ENCODE results near the gene RPL12.

The RPL12 gene

DNA sequence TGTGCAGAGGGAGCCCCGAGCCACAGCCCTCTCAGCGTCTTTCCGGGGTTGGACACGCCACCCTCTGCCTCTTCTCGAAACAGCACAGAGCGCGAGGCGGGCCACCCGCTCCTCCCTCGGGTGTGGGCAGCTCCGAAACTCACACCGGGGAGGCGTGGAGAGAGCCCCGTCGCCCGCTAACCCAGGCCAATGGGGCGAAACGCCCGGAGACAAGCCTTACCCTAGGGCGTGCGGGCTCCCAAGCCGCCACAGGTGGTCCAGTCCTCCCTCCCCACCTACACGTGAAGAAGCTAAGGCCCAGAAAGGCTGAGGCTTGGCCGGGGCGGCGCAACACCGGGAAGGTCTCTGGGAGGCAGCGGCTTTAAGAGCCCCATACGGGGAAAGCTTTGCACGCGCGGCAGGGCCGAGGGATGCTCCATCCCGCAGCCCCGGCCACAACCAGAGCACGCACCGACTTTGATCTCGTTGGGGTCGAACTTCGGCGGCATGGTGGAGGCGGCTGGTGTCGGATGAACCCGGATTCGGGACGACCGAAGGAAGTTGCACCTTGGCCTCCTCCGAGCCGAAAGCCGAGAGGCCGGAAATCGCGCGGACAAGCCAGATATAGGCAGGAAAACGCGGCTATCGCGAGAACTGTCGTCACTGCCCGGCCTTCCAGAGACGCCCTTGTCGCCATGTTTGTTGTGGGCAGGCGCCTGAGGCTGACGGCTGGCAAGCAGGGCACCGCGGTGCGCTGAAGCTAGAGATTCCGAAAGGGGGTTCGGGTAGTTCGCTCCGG, at the start of gene RPL12, which contains the start of gene LRSAM1:
TSS of gene RPL12 (minus strand) at position 577 of the 778 bp plus-strand sequence. CDS start at position 488, 89 bp downstream.
TSS of gene LRSAM1 (plus strand) at position 681 of the 778 bp plus-strand sequence. CDS start 3,018 bp downstream, outside the sequence.
- H3K9ac ChIP-seq (ENCODE audit: low read depth, low read length), result peak within 1 kb of the TSS; percentile 99
- H3K36me3 ChIP-seq (ENCODE audit: control insufficient read depth, insufficient read depth, low read length), result peaks cover 57% of the 10 kb centered on the region
- peak within 1 kb of the TSS; percentile 97 for H3K27ac ChIP-seq (ENCODE audit: low read depth, low read length)
- no peaks in the 10 kb centered on the region for H3K9me3 ChIP-seq (ENCODE audit: control insufficient read depth, insufficient read depth, low read length)
- no peaks in the 10 kb centered on the region for H3K27me3 ChIP-seq (ENCODE audit: control insufficient read depth, insufficient read depth, low read length)
- peak within 1 kb of the TSS; percentile 96 for H3K4me3 ChIP-seq (ENCODE audit: low read depth, low read length)
- peaks cover 11% of the 10 kb centered on the region for H3K4me1 ChIP-seq (ENCODE audit: control insufficient read depth, insufficient read depth, low read length)

DNA sequence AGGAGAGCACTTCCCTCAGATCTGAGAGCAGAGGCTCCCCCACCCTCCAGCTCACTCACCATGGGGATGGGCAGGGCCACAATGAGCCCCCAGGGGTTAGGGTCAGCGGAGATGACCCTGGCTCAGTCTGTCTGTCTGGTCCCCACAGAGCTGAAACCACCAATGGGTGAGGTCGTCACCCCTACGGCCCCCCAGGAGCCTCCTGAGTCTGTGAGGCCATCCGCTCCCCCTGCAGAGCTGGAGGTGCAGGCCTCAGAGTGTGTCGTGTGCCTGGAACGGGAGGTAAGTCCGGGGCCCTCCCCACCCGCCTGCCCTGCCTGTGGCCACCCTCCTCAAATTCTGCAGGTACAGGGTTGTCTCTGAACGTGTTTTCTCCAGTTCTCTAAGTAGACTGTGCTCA, 49.7 kb upstream of the RPL12 start:
- H3K36me3 ChIP-seq (ENCODE audit: control insufficient read depth, insufficient read depth, low read length), result peaks cover 18% of the 10 kb centered on the region
- H3K27ac ChIP-seq (ENCODE audit: low read depth, low read length), result no peak overlapping the region
- H3K27me3 ChIP-seq (ENCODE audit: control insufficient read depth, insufficient read depth, low read length), result no peaks in the 10 kb centered on the region
- no peak overlapping the region for H3K4me3 ChIP-seq (ENCODE audit: low read depth, low read length)
- no peaks in the 10 kb centered on the region for H3K4me1 ChIP-seq (ENCODE audit: control insufficient read depth, insufficient read depth, low read length)
- H3K9ac ChIP-seq (ENCODE audit: low read depth, low read length), result no peak overlapping the region
- no peaks in the 10 kb centered on the region for H3K9me3 ChIP-seq (ENCODE audit: control insufficient read depth, insufficient read depth, low read length)

DNA sequence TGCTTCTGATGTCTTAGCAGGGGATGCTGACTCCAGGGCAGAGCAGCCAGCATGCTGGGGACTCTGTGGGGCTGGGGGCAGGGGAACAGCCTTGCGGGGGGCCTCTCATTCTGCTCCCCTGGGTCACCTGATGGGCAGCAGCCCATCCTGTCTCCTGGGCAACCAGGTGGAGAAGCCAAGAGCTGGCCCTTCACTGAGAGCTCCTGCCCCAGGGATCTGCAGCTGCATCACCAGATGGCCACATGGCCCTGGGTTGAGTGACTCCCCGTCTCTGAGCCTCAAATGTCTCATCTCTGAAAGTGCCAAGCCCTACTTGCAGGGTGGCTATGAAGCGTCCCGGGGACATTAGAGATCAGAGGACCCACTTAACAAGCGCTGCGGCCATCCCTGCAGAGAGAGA, 49.2 kb upstream of the RPL12 start:
- H3K9ac ChIP-seq (ENCODE audit: low read depth, low read length), result no peak overlapping the region
- H3K36me3 ChIP-seq (ENCODE audit: control insufficient read depth, insufficient read depth, low read length), result peaks cover 23% of the 10 kb centered on the region
- H3K9me3 ChIP-seq (ENCODE audit: control insufficient read depth, insufficient read depth, low read length), result no peaks in the 10 kb centered on the region
- H3K27me3 ChIP-seq (ENCODE audit: control insufficient read depth, insufficient read depth, low read length), result no peaks in the 10 kb centered on the region
- no peaks in the 10 kb centered on the region for H3K4me1 ChIP-seq (ENCODE audit: control insufficient read depth, insufficient read depth, low read length)
- no peak overlapping the region for H3K4me3 ChIP-seq (ENCODE audit: low read depth, low read length)
- H3K27ac ChIP-seq (ENCODE audit: low read depth, low read length), result no peak overlapping the region

DNA sequence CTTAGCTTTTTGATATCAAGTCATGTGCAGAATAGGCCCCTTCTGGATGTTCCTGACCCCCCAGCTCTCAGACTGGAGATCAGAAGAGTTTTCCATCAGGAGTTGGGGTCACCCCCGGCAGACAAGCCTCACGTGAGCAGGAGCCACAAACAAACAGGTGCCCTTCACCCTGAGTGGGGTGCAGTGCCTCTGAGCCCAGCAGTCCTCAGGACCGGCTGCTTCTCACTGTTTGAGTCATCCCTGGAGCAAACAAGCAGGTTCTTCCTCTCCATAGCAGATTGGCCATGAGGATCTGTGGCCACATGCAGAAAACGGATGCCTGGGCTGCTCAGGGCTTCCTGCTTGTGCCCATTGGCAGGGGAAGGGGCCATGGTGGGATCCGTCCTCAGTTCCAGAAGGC, 47.1 kb upstream of the RPL12 start:
- Histone ChIP-seq H3K9me3 (ENCODE audit: control insufficient read depth, insufficient read depth, low read length) (no peaks in the 10 kb centered on the region), H3K9ac (ENCODE audit: low read depth, low read length) (no peak overlapping the region), H3K4me3 (ENCODE audit: low read depth, low read length) (no peak overlapping the region), H3K36me3 (ENCODE audit: control insufficient read depth, insufficient read depth, low read length) (peaks cover 36% of the 10 kb centered on the region), H3K4me1 (ENCODE audit: control insufficient read depth, insufficient read depth, low read length) (no peaks in the 10 kb centered on the region), H3K27me3 (ENCODE audit: control insufficient read depth, insufficient read depth, low read length) (no peaks in the 10 kb centered on the region), H3K27ac (ENCODE audit: low read depth, low read length) (no peak overlapping the region)

DNA sequence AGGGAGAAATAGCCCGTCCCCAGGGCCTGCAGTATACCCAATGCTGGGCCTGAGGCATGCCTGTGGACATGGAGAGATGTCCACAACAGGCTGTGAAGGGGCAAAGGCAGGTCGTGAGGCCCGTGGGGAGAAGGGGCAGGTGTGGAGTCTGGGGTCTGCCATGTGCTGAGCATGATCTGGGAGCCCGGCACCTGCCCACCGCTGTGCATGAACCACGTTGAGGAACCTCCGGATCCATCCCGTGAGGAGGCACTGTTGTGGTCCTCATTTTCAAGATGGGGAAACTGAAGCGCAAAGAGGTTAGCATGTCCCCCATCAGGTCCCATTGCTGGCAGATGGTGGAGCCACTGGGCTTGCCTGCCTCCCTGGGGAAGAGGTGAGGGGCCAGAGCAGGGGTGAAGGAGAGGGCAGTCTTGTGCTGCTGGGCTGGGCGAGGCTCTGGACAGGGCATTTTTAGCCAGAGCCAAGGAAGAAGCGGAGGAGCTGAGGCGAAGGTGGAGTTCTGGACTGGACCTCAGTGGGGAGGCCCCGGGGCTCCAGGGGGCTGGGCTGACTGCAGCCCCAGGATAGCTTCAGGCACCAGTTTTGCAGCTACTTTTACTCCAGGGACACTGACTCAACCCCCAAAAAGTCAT, 46.6 kb upstream of the RPL12 start:
- no peaks in the 10 kb centered on the region for H3K4me1 ChIP-seq (ENCODE audit: control insufficient read depth, insufficient read depth, low read length)
- H3K9ac ChIP-seq (ENCODE audit: low read depth, low read length), result no peak overlapping the region
- no peaks in the 10 kb centered on the region for H3K27me3 ChIP-seq (ENCODE audit: control insufficient read depth, insufficient read depth, low read length)
- H3K27ac ChIP-seq (ENCODE audit: low read depth, low read length), result no peak overlapping the region
- H3K36me3 ChIP-seq (ENCODE audit: control insufficient read depth, insufficient read depth, low read length), result peaks cover 37% of the 10 kb centered on the region
- H3K9me3 ChIP-seq (ENCODE audit: control insufficient read depth, insufficient read depth, low read length), result no peaks in the 10 kb centered on the region
- no peak overlapping the region for H3K4me3 ChIP-seq (ENCODE audit: low read depth, low read length)

DNA sequence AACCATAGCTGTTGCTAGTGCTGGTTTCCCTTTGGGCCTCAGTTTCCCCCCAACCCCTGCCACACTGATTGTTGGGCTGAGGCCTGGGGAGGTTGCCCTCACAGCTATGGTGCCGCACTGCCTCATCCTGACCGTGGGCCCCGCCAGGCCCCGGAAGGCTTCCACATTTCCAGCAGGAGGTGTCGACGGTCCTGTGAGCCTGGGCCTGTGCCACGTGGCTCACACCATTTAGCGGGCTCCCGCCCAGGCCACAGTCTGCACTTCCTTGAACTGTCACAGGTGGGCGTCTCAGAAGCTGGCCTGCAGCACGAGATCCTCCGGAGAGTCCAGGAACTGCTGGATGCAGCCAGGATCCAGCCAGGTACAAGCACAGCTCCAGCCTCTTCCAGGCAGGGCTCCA, 45.8 kb upstream of the RPL12 start:
- no peak overlapping the region for H3K27ac ChIP-seq (ENCODE audit: low read depth, low read length)
- H3K4me1 ChIP-seq (ENCODE audit: control insufficient read depth, insufficient read depth, low read length), result no peaks in the 10 kb centered on the region
- H3K27me3 ChIP-seq (ENCODE audit: control insufficient read depth, insufficient read depth, low read length), result no peaks in the 10 kb centered on the region
- H3K9ac ChIP-seq (ENCODE audit: low read depth, low read length), result no peak overlapping the region
- no peaks in the 10 kb centered on the region for H3K9me3 ChIP-seq (ENCODE audit: control insufficient read depth, insufficient read depth, low read length)
- peaks cover 42% of the 10 kb centered on the region for H3K36me3 ChIP-seq (ENCODE audit: control insufficient read depth, insufficient read depth, low read length)
- H3K4me3 ChIP-seq (ENCODE audit: low read depth, low read length), result no peak overlapping the region

DNA sequence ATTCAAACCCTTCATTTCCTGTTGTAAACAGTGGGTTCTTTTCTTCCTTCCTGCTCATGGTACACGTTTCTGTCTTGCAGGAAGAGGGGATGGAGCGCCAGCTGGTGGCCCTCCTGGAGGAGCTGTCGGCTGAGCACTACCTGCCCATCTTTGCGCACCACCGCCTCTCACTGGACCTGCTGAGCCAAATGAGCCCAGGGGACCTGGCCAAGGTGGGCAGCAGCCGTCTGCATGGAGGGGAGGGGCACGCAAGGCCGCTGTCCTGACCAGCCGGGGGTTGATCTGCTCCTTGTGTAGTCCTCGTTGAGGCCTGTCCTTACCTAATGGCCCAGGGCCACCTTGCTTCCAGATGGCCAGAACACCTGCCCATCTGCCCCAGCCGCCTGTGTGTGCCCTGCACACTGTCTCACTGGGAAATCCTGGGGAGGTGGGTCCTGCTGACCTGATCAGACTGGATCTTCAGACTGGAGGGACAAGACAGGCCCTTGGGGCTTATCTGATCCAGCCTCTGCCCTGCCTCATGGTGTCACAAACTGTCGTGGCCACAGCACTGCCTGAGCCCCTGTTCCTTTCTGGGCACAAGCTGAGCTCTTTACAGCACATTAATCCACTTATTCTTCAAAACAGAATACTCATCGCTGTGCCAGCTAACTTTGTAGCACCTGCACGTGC, 44.8 kb upstream of the RPL12 start:
- no peaks in the 10 kb centered on the region for H3K9me3 ChIP-seq (ENCODE audit: control insufficient read depth, insufficient read depth, low read length)
- H3K27me3 ChIP-seq (ENCODE audit: control insufficient read depth, insufficient read depth, low read length), result no peaks in the 10 kb centered on the region
- no peaks in the 10 kb centered on the region for H3K4me1 ChIP-seq (ENCODE audit: control insufficient read depth, insufficient read depth, low read length)
- H3K4me3 ChIP-seq (ENCODE audit: low read depth, low read length), result no peak overlapping the region
- peaks cover 50% of the 10 kb centered on the region for H3K36me3 ChIP-seq (ENCODE audit: control insufficient read depth, insufficient read depth, low read length)
- no peak overlapping the region for H3K27ac ChIP-seq (ENCODE audit: low read depth, low read length)
- H3K9ac ChIP-seq (ENCODE audit: low read depth, low read length), result no peak overlapping the region

DNA sequence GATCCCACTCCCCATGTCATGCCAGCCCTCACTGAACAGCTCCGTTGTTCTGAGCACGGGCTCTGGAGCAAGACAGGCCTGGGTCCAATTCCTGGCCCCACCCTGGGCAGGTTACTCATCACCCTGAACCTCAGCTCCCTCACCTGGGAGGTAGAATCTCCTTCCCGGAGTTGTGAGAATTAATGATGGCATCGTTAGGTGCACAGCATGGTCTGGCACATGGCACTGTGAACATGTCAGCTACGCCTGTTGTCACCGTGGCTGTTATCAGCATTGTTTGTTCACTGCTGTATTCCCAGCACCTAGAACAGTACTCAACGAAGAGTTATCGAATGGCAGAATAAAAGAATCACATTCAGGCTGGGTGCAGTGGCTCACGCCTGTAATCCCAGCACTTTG, 43.1 kb upstream of the RPL12 start:
- Histone ChIP-seq H3K27ac (ENCODE audit: low read depth, low read length) (no peak overlapping the region), H3K9me3 (ENCODE audit: control insufficient read depth, insufficient read depth, low read length) (no peaks in the 10 kb centered on the region), H3K9ac (ENCODE audit: low read depth, low read length) (no peak overlapping the region), H3K4me1 (ENCODE audit: control insufficient read depth, insufficient read depth, low read length) (no peaks in the 10 kb centered on the region; the same call in 1 of the 2 replicates), H3K4me3 (ENCODE audit: low read depth, low read length) (no peak overlapping the region), H3K27me3 (ENCODE audit: control insufficient read depth, insufficient read depth, low read length) (no peaks in the 10 kb centered on the region), H3K36me3 (ENCODE audit: control insufficient read depth, insufficient read depth, low read length) (peaks cover 57% of the 10 kb centered on the region)

DNA sequence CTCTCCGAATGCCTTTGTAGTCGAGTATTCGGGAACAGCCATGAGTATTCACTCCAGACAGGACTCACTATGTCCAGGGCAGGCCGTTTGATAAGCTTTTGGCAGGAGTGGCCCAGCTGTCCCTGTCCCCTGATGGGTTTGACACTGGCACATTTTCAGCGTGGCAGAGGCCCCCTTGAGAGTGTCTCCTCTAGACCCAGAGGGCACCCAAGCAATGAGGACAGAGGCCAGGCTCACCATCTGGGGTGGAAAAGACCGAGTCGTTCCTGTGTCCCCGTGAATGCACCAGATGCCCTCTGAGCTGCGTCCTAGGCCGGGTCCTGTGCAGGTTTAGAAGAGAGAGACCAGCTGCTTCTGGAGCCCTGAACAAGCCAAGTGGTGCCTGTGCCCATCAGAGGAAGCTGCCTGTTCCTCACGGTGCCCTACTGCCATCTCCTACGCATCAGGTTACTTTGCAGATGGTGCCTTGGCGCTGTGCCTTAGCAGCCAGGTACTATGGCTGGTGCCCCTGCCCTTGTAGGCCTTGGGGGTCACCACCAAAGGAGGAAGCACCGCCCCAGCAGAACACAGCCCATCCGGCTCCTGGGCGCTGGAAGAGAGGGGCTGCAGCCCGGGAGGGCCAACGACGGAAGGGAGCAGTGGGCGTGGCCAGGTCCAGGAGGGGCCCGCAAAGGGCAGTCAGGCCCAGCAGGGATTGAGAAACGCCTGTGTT, 42.5 kb upstream of the RPL12 start:
- Histone ChIP-seq H3K9me3 (ENCODE audit: control insufficient read depth, insufficient read depth, low read length) (no peaks in the 10 kb centered on the region), H3K27ac (ENCODE audit: low read depth, low read length) (no peak overlapping the region), H3K4me1 (ENCODE audit: control insufficient read depth, insufficient read depth, low read length) (no peaks in the 10 kb centered on the region; the same call in 1 of the 2 replicates)

DNA sequence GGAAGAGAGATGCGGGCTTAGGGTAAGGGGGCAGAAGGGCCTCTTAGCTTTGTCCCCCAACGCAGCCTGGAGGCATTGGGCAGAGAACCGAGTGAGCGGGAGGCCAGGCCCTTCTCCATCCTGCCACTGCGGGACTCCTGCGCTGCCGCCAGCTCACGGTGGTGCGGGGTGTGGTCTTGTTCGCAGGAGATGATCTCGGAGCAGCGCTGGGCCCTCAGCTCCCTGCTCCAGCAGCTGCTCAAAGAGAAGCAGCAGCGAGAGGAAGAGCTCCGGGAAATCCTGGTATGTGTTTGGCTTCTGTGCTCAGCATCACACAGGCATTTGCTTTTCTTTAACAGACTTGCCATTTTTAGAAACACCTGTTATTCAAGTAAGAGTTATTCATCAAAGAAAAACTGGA, 41.4 kb upstream of the RPL12 start:
- H3K36me3 ChIP-seq (ENCODE audit: control insufficient read depth, insufficient read depth, low read length), result peaks cover 62% of the 10 kb centered on the region
- H3K4me3 ChIP-seq (ENCODE audit: low read depth, low read length), result no peak overlapping the region
- no peaks in the 10 kb centered on the region for H3K9me3 ChIP-seq (ENCODE audit: control insufficient read depth, insufficient read depth, low read length)
- no peaks in the 10 kb centered on the region for H3K27me3 ChIP-seq (ENCODE audit: control insufficient read depth, insufficient read depth, low read length)
- H3K4me1 ChIP-seq (ENCODE audit: control insufficient read depth, insufficient read depth, low read length), result no peaks in the 10 kb centered on the region; the same call in 1 of the 2 replicates
- no peak overlapping the region for H3K27ac ChIP-seq (ENCODE audit: low read depth, low read length)
- no peak overlapping the region for H3K9ac ChIP-seq (ENCODE audit: low read depth, low read length)

More for the DNA sequence above, 42.5 kb upstream of the RPL12 start:
- Histone ChIP-seq H3K4me3 (ENCODE audit: low read depth, low read length) (no peak overlapping the region), H3K9ac (ENCODE audit: low read depth, low read length) (no peak overlapping the region), H3K36me3 (ENCODE audit: control insufficient read depth, insufficient read depth, low read length) (peaks cover 62% of the 10 kb centered on the region), H3K27me3 (ENCODE audit: control insufficient read depth, insufficient read depth, low read length) (no peaks in the 10 kb centered on the region)
